Calu3 (cell line): ENCODE results near the gene CNPY3. TPM values are rescaled to one million over a fixed set of nuclear protein-coding genes. Genes with fewer than 3 reads are reported as not detected.
"Not testable (repeated sequence)": the region's sequence is repeated elsewhere in the genome, so short reads cannot be mapped to it uniquely, and the experiment has no call there.

Source experiments
- BruUV-seq: library from RNA; stranded (reverse); fragments of 400-500 nt; replicated peaks from 2 replicates; lab custom pipeline; 2021; lab: Mats Ljungman, UMichigan
- CTCF ChIA-PET: fragments of 300-600 bp; sonication (Branson Sonifier 250); formaldehyde crosslinking; loops from one replicate; lab custom pipeline; 2022; ENCODE audit warnings: antibody characterized with exemption; lab: Charles Lee
- DNase-seq: peaks from one replicate; pipeline ENCODE4 v3.0.0; 2022
- H3K27ac Mint-ChIP-seq: one replicate; pipeline ENCODE4 v1.8.0; 2022; ENCODE audit warnings: mixed read lengths; ENCODE audit not compliant: unreplicated experiment
- H3K27me3 Mint-ChIP-seq: one replicate; pipeline ENCODE4 v1.8.0; 2022; ENCODE audit warnings: mixed read lengths; ENCODE audit not compliant: unreplicated experiment
- H3K36me3 Mint-ChIP-seq: one replicate; pipeline ENCODE4 v1.8.0; 2022; ENCODE audit warnings: mild to moderate bottlenecking, moderate library complexity, mixed read lengths; ENCODE audit not compliant: insufficient read depth, unreplicated experiment
- H3K4me1 Mint-ChIP-seq: one replicate; pipeline ENCODE4 v1.8.0; 2022; ENCODE audit warnings: mild to moderate bottlenecking, low read depth, mixed read lengths; ENCODE audit not compliant: unreplicated experiment
- H3K4me3 Mint-ChIP-seq: one replicate; pipeline ENCODE4 v1.8.0; 2022; ENCODE audit warnings: mild to moderate bottlenecking, low read depth, moderate library complexity, mixed read lengths; ENCODE audit not compliant: unreplicated experiment
- H3K9me3 Mint-ChIP-seq: one replicate; pipeline ENCODE4 v1.8.0; 2022; ENCODE audit warnings: low read depth, mixed read lengths; ENCODE audit not compliant: unreplicated experiment
- CTCF ChIP-seq: fragments of 200-600 bp; IDR thresholded peaks from one replicate; pipeline ENCODE4 v1.8.0; 2022; ENCODE audit warnings: antibody characterized with exemption; ENCODE audit not compliant: unreplicated experiment
- intact Hi-C: fragments of 100-400 bp; cut with micrococcal nuclease; formaldehyde crosslinking; loops from one replicate; pipeline ENCODE4 v1.10.0; 2022; ENCODE audit not compliant: unreplicated experiment
- total RNA-seq: library from RNA; stranded (reverse); gene quantifications from 2 replicates; pipeline ENCODE4 v1.2.3, GENCODE V29; 2022

CNPY3 gene
- total RNA-seq, 1 experiment from 2014 or later: 60.7 TPM

GRCh38 chr6:42938428-42938796, 9.1 kb downstream of the CNPY3 start:
- Mint-ChIP-seq H3K27ac (no peak overlapping the region), H3K36me3 (peaks cover 29% of the 10 kb centered on the region), H3K4me1 (peaks cover 2% of the 10 kb centered on the region), H3K4me3 (no peak overlapping the region), H3K9me3 (no peaks in the 10 kb centered on the region), H3K27me3 (no peaks in the 10 kb centered on the region)
- no TSS peak for BruUV-seq
- DNase-seq: no peak
- CTCF ChIA-PET: interaction anchor here (0.6 to 1.2 kb wide), 3 partner anchors 12 to 32 kb away, joined by 3 to 6 read pairs (median 3); no protein-coding TSS in a partner anchor
- no peak for TF ChIP-seq CTCF
- intact Hi-C loops: no loop called here

DNA sequence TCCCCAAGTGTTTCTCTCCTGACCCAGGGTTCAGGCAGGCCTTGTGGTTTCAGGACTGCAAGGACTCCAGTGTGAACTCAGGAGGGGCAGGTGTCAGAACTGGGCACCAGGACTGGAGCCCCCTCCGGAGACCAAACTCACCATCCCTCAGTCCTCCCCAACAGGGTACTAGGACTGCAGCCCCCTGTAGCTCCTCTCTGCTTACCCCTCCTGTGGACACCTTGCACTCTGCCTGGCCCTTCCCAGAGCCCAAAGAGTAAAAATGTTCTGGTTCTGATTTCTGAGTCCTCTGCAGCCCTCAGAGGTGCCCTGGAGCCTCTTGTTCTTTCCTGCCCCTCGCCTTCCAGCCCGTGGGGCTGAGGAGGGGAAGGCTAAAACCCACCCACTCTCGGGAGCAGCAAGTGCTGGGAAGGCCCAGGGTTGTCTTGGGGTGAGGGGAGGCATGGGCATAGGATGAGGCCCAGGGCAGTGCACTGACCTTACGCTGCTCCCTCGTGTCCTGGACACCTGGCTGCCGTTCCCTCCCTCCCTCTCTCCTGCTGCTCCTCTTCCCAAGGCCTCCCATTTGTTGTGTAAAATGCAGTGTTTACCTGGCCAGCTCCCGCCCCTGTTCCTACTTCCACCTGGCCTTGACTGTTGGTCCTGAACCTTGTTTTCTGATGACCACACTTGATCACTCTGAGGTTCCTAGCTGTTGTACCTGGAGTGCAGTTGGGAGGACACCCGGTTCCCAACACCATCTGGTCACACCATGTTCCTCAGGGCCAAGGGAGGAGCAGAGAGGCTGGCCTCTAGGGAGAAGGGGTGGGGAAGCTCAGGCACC, 9.9 kb downstream of the CNPY3 start:
- Mint-ChIP-seq H3K4me1 (no peaks in the 10 kb centered on the region), H3K27ac (no peak overlapping the region), H3K4me3 (no peak overlapping the region), H3K36me3 (peaks cover 29% of the 10 kb centered on the region), H3K27me3 (no peaks in the 10 kb centered on the region), H3K9me3 (no peaks in the 10 kb centered on the region)
- no peak for DNase-seq
- CTCF ChIA-PET: interaction anchor here (0.6 to 1.2 kb wide), 2 partner anchors 18 to 31 kb away, joined by 3 to 6 read pairs; no protein-coding TSS in a partner anchor
- intact Hi-C loops: no loop called here
- TF ChIP-seq CTCF: no peak
- no TSS peak for BruUV-seq

DNA sequence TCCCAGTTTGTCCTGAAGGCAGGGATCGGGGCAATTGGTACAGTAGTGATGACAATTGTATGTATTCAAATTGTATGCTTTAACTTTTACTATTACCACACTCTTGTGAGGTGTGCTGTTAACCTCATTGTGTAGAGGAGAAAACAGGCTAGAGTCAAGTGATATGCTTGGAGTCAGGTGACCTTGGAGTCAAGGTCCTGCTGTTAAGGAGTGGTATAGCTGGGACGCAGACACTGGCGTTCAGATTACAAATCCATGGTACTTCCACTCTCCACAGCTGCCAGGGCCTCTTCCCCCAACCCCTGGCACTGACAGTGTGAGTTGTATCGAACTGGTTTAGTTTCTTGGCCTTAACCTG, 10.5 kb downstream of the CNPY3 start:
- Mint-ChIP-seq H3K4me3 (no peak overlapping the region), H3K27me3 (no peaks in the 10 kb centered on the region), H3K27ac (no peak overlapping the region), H3K4me1 (no peaks in the 10 kb centered on the region), H3K36me3 (peaks cover 29% of the 10 kb centered on the region), H3K9me3 (no peaks in the 10 kb centered on the region)
- no TSS peak for BruUV-seq
- DNase-seq: no peak
- TF ChIP-seq CTCF: no peak
- CTCF ChIA-PET: no interaction called here
- intact Hi-C loops: no loop called here

- Mint-ChIP-seq H3K4me3 (no peak overlapping the region), H3K9me3 (no peaks in the 10 kb centered on the region)
- TF ChIP-seq CTCF: no peak
Observed at GRCh38 chr6:42940493-42941045, 11.3 kb downstream of the CNPY3 start.

GRCh38 chr6:42941356-42941755, 12.1 kb downstream of the CNPY3 start:
- CTCF ChIA-PET: interaction anchor here (0.6 kb wide), 1 partner anchor 89 kb away, joined by 4 read pairs; no protein-coding TSS in a partner anchor
- BruUV-seq, intact Hi-C loops, H3K27me3 Mint-ChIP-seq, H3K9me3 Mint-ChIP-seq, H3K4me3 Mint-ChIP-seq, H3K27ac Mint-ChIP-seq, DNase-seq, H3K4me1 Mint-ChIP-seq: not testable (repeated sequence)
- H3K36me3 Mint-ChIP-seq: peaks cover 27% of the 10 kb centered on the region

More at GRCh38 chr6:42940493-42941045, 11.3 kb downstream of the CNPY3 start:
- no peaks in the 10 kb centered on the region for H3K27me3 Mint-ChIP-seq
- H3K4me1 Mint-ChIP-seq: no peaks in the 10 kb centered on the region
- DNase-seq: no peak
- CTCF ChIA-PET: interaction anchor here (0.6 kb wide), 1 partner anchor 90 kb away, joined by 4 read pairs; no protein-coding TSS in a partner anchor
- no TSS peak for BruUV-seq
- H3K27ac Mint-ChIP-seq: no peak overlapping the region
- H3K36me3 Mint-ChIP-seq: peaks cover 29% of the 10 kb centered on the region
- intact Hi-C loops: no loop called here
